Left renal cortex interstitium (tissue), 4 donors: Measurements from ENCODE around the gene PLA2R1. TPM values are rescaled to one million over a fixed set of nuclear protein-coding genes. Genes with fewer than 3 reads are reported as not detected.

ENCODE experiments used
- DNase-seq, 4 donors: peaks; one replicate each; pipeline ENCODE4 v3.0.0-alpha.2; 2013; ENCODE audit warnings: low read depth in 4 of 4, low spot score in 2 of 4, missing footprints in 1 of 4
- polyA plus RNA-seq, 4 donors: library from polyadenylated mRNA; unstranded; fragments of 120-200 nt; gene quantifications; one replicate each; pipeline ENCODE4 v1.2.1, GENCODE V29; 2013; ENCODE audit not compliant: insufficient read length in 4 of 4

Gene PLA2R1
- polyA plus RNA-seq, 4 donors = 72.6 to 126 (median 89.2) TPM

DNA sequence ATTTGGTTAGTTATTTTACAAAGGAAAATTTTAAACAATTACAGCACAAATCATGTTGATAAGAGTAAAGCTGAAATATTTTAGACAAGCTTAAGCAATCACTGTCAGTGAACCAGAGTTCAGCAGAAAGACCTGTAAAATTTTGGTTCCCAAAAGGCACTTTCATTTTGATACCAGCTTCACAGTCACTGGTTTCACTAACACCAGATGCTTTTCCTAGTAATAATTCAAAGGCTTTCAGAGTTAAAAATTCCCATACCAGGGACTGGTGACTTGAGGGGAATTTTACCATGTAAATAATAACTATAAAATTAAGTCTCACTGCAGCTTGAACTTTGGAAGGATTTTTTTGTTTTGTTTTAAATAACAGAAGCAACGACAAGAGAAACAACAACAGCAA is 162.1 kb downstream of the PLA2R1 start:
- DNase-seq = no peak

DNA sequence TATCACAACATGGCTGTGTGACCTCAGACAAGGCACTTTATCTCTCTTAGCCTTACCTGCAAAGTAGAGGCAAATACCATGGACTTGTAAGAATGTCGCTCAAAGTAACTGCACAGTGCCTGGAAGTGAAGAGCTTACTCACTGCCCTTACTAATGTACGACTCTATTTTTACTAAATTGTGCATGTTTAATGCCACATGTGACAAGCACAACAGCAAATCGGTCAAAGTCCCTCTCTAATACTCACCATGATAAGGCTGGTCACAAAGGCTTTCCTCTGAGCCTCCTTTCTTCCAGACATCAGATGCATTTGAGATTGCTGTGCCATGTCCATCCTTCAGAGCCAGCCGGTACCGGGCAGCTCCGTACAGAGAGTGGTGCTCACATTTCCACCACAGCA is 164.0 kb downstream of the PLA2R1 start:
- no peak for DNase-seq

DNA sequence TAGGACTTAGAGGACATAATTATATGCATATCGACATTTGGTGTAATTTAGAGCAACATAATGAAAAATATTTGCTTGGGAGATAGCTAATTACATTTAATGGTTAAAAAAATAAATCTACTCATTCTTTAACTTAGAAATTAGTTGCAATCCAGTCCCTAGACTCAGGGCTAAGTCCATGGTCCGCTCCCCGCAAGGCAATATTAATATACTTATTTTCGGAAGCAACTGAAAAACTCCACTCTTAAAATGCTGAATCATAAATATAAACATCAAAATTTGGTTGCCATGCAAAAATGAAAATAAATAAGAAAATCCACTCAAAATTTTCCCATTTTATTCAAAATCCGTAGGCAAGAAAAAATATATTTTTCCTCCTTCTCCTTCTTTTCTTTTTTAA is 164.7 kb downstream of the PLA2R1 start:
- no peak for DNase-seq

DNA sequence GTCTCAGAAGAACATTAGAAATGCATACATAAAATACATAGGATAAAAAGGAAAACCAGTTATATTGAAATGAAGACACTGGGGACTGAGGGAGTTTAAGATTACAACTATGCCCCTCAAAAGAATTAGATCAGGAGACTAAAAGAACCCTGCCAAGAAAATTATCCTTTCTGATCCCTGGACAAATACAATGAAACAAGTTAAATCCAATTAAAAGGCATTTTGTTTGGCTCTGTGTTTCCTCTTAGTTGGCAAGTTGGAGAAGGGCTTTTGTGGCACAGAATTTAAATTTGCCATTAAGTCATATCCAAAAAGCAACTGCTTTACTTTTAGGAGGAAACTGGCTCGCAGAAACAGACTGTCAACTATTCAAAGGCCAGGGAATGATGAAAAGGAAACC is 165.3 kb downstream of the PLA2R1 start:
- DNase-seq = no peak

DNA sequence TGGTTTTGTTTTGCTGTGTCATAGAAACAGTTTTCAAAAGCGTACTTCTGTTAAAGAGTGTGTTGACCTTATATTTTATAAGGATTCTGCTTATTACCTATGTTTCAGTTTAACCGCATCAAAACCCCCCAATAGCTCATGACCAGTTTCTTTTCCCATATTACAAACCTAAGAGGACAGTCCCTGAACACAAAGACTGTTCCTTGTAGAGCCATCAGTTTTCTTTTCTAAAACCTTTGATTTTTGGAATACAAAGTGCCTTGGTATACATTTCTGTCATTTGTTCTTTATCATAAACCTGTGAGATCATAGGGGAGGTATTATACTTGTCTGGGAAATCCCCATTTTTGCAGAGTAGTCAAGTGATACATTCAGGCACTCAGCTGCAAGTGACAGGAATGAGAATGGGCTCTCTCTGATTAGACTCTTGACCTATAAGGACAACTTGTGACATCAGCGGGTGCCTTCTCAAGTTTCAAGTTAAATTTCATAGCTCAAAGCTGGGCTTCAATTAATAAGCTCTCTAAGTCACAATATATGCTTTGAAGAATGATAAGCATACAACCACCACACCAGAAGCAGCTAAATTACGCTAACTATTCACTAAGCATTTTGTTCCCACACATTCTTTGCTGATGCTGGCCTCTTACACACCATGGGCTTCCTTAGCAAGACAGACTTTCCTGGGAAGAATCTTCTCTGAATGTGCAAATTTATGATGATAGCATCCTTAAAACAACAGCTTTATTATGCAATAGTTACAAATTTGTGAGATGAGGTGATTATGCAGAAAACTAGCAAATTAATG is 167.0 kb downstream of the PLA2R1 start:
- no peak for DNase-seq

DNA sequence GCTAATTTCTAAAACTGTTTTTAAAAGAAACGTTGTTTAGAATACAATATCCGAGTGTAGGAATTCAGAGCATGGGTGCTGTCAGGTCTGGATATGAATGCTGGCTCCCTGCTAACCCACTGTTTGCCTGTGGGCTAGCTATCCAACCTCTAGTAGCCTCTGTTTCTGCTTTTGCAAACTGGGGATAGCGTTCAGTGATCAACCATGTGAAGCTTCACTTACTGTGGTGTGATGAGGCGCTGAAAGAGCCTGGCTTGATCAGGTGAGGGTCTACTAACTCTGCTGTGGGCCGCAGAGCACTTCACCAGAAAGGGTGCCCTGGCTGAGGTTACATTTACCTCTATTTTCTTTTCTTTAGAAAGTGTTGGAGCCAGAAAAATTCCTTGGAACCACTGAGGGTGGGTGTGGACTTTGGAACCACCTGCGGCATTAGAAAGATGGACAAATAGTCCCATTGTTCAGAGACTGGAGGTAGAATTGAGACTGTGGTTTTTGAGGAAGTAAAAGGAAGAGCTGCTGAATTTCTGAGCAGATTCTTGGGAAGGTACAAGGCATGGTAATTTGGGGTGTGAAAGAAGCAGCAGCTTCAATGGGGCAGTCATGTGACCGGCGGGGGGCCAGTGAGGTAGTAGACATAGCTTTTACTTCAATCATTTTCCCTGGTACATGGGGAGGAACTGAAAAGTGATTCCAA is 168.1 kb downstream of the PLA2R1 start:
- DNase-seq = no peak

DNA sequence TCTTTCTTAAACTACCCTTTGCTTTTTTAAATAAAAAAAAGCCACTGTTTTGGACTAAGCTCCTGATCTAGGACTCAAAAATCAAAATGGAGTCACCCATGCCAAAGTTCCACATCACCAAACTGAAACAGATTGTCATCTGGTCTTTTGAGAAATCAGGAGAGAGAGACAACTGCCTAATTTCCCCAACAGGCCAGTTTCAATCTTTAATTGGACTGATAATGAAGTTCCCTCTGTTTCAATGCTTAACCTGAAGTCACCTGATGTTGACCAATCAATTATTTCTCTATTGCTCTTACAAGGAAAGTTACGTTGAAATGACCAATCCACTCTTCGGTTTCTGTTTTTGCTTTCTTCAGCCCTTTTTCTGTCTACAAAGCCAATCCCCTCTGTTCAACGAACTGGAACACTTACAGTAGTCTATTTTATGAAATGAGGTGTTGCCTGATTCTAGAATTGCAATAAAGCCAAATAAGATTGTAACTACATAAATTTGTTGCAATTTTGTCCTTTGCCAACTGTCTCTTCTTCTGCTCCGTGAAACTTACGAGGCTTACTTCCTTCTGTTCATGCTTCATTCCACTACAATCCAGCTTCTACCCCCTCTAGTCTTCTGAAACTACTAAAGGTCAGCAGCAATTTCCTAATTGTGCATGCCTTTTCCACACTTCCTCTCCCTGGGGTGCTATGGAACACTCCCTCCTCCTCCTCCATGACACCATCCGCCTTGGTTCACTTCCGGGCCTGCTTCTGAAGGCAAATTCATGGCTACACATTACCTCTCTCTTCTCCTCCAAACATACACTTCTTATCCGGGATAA is 169.2 kb downstream of the PLA2R1 start:
- DNase-seq = no peak

DNA sequence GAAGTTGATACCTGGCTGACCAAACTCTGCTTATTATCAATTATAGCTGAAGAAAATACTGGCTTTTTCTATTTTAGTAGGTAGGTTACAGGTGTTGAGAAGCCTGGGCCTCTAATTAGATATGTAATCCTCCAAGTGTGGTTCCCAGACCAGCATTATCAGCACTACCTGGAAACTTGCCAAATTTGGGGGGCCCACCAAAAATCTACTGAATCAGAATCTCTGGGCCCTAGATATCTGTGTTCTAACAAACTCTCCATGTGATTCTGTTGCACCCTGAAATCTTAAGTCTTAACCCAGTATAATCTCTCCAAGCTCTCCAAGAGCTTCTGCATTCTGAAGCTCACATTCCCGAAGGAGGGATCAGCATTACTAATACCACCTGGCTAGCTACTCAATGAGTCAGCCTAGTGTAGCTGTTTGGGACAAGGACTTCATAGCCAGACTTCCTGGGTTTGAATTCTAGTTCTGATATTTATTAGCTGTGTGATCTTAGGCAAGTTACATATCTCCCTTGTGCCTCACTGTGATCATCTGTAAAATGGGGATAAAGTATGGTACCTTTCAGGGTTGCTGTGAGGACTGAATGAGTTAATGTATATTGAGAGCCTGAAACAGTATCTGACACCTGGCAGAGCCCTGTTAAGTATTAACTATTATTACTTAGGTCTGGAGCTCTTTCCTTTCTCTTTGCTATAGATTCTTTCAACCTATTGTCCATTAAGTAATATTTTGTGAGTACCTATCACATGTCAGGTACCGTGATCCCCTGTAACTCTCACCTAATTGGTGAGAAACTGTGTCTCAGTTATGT is 170.3 kb downstream of the PLA2R1 start:
- no peak for DNase-seq

DNA sequence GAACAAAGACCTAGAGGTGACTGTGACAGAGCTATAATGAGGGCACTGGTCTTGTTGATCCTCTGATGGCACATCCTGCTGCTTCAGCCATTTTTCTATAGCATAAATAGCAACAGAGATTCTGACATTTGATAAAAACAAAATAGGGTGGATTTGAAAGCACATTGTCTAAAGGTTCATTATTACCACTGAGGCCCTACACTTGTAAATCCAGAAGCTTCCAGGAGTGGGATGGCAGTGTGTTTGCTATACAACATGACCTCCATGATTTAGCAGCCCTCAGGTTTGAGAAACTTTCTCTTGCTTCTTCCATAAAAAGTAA is 171.2 kb downstream of the PLA2R1 start:
- DNase-seq = no peak

DNA sequence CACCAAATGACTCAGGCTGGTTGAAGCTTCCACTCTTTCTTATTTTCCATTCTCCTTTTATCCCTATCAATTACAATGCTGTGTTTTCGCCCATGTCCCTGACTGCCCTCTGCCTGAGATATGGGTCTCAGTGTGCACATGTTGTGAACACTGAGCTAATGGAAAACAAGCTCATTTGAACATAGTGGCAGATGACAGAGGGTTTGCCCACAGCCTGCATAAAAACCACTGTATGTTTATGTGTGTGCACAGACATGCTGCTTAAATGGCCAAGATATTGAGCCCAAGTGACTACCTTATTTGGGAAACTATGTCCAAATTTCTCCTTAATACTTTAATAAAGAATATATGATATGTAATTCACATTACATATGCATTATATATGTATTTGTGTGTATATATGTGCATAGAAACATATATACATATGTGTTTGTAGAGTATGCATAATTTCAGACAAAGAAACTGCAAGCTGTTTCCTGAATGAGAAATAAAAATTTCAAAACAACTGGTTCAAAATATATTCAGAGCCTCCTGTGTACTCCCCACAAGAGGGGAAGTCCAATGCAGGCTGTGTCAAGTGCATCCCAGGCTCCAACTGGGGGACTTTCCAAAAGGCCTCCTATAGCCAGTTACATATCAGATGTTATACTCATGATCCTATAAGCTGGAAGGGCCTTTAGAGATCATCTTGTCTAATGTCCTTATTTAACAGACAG is 171.7 kb downstream of the PLA2R1 start:
- no peak for DNase-seq

DNA sequence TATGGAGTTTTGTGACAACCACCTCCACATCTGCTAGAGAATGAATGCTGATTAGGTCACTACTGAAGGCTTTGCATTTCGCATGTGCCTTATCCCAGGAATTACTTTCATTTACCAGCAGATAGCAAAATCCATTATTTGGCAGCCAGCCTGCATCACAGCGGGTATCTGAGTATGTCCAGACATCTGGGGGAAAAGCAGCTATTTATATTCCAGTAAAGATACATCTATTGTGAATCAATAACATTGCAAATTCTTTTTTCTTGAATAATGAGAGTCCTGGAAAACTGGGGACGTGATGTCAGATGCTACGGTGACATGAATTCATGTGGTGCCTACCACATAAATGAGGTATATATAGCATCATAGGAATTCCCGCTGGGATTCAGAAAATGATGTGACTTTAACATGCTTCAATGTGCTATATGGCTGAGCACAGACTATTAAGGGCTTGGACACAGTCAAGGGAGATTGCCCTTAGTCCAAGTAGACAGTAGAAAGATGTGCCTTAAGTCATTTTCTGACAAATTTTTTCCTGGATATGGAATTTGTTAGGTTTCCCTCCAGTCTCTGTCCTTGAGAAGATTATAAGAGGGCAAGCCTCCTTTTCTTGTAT is 180.2 kb downstream of the PLA2R1 start:
- DNase-seq = no peak

Other genes with a start within 250 kb of the PLA2R1 start
- 1 to 10 TPM; 2.4 to 5.3 (median 5.1) TPM for gene LY75, start 157.9 kb downstream of the PLA2R1 start, polyA plus RNA-seq
- 10 to 100 TPM; 11.7 to 20.6 (median 16.2) TPM for gene ITGB6, start 137.7 kb upstream of the PLA2R1 start, polyA plus RNA-seq